AG09309 (cell line): ENCODE measurements around the gene TMEM87B.

ENCODE experiments used
- DNase-seq: peaks from one replicate; pipeline ENCODE4 v3.0.0-alpha.2; 2010; ENCODE audit warnings: low read depth
- H3K4me3 ChIP-seq: 2 replicates; pipeline ENCODE4 v1.5.1; 2011; ENCODE audit warnings: mild to moderate bottlenecking, low read depth, low read length, moderate library complexity; ENCODE audit not compliant: control insufficient read depth
- TF ChIP-seq, protein P1 (sequence below): IDR thresholded peaks from 2 replicates; pipeline ENCODE4 v1.5.1; 2011; ENCODE audit warnings: mild to moderate bottlenecking, low read depth, low read length, inconsistent platforms; ENCODE audit not compliant: insufficient read depth, control insufficient read depth; ENCODE audit errors: missing control alignments

The TMEM87B gene

DNA sequence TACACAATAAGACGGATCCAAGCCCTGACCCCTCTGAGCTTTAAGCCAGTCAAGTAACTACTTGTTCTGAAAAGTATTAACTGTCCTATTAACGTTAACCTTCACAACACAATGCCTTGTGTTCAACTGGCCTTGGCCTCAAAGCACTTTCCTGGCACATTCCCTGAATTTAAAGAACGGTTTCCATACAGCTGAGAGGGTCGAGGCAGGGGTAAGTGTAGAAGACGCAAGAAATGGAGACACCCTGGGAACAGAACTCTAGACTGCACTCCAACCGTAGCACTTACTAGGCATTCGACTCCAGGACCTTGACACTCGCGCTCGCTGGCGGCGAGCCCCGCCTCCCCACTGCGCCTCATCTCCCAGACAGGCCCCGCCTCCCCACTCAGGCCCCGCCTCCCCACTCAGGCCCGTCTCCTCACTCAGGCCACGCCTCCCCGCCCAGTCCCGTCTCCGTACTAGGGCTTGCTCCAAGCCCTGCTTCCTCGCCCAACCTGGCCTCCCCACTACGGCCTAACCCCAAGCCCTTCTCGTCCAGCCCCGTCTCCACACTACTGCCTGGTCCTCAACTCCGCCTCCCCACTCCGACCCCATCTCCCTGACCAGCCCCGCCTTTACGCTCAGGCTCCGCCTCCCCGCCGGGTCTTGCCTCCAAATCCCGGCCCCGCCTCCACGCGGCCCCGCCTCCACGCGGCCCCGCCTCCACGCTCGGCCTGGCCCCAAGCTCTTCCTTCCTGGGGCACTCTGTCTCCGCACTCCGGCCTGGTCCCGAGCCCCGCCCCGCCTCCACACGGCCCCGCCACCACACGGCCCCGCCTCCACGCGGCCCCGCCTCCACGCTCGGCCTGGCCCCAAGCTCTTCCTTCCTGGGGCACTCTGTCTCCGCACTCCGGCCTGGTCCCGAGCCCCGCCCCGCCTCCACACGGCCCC is 887 bp upstream of the TMEM87B start:
- DNase-seq = peak; percentile 72
- TF ChIP-seq, protein P1, sequence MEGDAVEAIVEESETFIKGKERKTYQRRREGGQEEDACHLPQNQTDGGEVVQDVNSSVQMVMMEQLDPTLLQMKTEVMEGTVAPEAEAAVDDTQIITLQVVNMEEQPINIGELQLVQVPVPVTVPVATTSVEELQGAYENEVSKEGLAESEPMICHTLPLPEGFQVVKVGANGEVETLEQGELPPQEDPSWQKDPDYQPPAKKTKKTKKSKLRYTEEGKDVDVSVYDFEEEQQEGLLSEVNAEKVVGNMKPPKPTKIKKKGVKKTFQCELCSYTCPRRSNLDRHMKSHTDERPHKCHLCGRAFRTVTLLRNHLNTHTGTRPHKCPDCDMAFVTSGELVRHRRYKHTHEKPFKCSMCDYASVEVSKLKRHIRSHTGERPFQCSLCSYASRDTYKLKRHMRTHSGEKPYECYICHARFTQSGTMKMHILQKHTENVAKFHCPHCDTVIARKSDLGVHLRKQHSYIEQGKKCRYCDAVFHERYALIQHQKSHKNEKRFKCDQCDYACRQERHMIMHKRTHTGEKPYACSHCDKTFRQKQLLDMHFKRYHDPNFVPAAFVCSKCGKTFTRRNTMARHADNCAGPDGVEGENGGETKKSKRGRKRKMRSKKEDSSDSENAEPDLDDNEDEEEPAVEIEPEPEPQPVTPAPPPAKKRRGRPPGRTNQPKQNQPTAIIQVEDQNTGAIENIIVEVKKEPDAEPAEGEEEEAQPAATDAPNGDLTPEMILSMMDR = no peak

DNA sequence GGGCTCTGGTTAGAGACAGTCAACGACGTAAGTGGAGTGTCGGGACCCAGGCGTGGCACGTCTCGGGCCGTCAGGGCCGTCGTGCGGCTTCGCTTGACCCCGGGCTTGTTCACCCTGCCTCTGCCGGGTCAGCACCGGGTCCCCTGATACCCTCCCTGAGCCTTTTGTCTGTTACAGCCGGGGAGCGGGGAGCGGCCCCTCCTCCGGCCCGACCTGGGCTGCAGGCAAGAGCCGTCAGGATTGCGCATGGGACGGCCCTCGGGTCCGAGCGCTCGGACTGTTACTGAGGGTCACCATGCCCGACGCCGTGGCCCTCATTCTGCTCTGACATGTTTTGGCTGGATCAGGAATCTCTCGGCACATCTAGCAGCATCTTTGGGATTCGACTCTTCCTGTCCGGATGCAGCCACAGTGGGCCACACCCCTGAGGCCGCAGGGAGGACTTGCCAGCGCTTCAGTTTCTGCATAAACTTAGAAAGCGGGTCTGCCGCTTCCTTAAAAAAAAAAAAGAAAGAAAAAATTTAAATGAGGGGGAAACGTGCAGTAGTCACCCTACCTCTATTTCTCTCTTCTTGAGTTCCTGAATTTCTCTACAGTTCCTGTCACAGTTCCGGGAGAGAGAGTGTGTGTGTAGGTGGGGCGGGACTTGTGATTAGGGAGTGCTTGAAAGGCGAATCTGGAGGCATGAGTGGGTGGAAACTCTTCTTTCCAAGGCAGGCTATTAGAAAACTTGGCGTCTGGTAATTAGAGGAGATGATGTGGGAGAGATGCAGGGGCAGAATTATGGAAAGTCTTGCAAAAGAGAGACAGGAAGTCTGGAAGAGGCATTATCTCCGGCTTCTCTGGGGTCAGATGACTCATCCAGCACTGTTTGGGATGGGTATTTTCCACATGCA is 909 bp downstream of the TMEM87B start:
- TF ChIP-seq, protein P1 = no peak
- peak; percentile 92 for DNase-seq
- peak overlapping the region; percentile 95 for H3K4me3 ChIP-seq

More for the DNA sequence above, 887 bp upstream of the TMEM87B start:
- H3K4me3 ChIP-seq = peak overlapping the region; percentile 89

DNA sequence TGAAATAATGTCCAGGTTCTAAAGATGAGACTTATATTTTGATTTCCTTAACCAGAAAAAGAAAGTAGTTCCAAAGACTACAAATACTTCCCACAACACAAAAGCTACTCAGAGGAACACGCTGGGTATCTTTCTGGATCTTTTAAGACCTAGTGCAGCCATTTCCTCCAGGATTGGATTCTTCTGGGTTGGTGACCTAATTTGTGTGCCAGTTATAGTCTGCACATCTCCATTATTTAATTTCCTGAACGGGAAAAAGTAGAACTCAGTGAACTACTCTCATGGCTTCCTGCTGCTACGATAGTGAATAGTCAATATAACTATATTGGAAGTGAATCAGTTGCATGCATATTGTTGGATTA is 1.5 kb downstream of the TMEM87B start:
- TF ChIP-seq, protein P1 = no peak
- no peak for DNase-seq
- peak overlapping the region; percentile 95 for H3K4me3 ChIP-seq

DNA sequence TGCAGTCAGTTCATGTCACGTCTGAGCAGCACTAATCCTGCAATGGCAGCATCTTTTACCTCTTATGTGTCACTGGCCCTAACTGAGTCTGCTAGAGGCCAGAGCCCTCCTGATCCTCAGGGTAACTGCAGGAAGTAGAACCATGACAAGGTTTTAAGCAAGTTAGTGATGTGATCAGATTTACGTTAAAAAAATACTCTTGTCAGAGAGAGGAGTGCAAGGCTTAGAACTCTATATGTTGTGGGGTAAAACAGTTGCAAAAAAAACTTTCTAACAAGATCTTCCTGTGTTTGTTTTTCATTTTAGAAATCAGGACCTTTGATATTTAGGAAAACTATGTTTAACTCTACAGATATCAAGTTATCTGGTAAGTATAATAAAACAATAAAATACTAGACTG is 4.6 kb downstream of the TMEM87B start:
- DNase-seq = no peak
- TF ChIP-seq, protein P1 = no peak
- H3K4me3 ChIP-seq = no peak overlapping the region

DNA sequence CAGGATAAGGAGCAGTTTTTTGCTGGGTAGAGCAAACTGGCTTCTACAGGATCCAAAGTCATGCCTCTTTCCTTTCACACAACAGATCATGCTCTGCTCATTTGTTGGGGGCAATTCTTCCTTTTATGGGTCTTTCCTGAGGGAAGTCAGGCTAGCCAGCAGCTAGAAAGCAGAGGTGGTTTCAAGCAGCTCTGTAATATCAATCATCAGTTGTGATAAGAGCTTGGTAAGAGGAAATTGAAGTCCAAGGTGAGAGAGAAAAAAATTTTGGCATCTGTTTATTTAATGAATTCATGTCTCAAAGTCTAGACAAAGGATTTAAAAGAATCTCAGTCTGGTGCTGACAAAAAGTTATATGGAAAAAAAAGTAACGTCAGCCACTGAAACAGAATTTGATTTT is 6.2 kb downstream of the TMEM87B start:
- DNase-seq = no peak
- TF ChIP-seq, protein P1 = no peak
- H3K4me3 ChIP-seq = no peak overlapping the region

DNA sequence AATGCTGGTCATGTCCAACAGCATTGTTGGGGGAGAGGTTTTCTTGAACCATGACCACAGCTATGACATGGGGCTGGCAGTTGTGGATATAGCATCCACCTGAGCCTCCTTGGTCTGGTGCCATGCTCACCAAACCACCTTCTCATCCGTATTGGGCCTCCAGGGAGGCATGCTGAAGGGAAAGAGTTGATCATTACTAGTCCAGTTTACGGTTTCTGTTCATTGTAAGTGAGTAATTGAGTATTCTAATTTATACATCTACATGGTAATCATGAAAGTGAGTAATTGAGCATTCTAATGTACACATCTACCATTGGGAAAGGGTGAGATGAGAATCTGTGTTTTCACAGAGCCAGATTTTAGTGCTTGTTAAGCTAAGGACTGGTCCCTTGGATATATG is 6.8 kb downstream of the TMEM87B start:
- H3K4me3 ChIP-seq = no peak overlapping the region
- no peak for DNase-seq
- TF ChIP-seq, protein P1 = no peak
